Measurements from ENCODE around the gene NFYB.

Gene NFYB

GRCh38 chr12:104108755-104109445 is 29.1 kb downstream of the NFYB start:
- H3K4me3 ChIP-seq (ENCODE audit: low read depth in 1 of 2, low read length in 1 of 2): no peak overlapping the region
- H3K36me3 ChIP-seq: no peaks in the 10 kb centered on the region
- no peak overlapping the region for H3K27ac ChIP-seq
- H3K27me3 ChIP-seq: no peaks in the 10 kb centered on the region
- peaks cover 0 to 6% of the 10 kb centered on the region in 2 experiments for H3K4me1 ChIP-seq (ENCODE audit: control insufficient read depth in 1 of 2, insufficient read depth in 1 of 2, low read depth in 1 of 2, low read length in 1 of 2)
- peak; percentile 66 for TF ChIP-seq CTCF (IDR thresholded peaks at IDR 0.05)
- no peaks in the 10 kb centered on the region for H3K9me3 ChIP-seq

- Histone ChIP-seq H3K27me3 (no peaks in the 10 kb centered on the region), H3K36me3 (peaks cover 13% of the 10 kb centered on the region), H3K4me1 (ENCODE audit: control insufficient read depth in 1 of 2, insufficient read depth in 1 of 2, low read depth in 1 of 2, low read length in 1 of 2) (peaks cover 0 to 6% of the 10 kb centered on the region in 2 experiments), H3K4me3 (ENCODE audit: low read depth in 1 of 2, low read length in 1 of 2) (no peak overlapping the region), H3K9me3 (no peaks in the 10 kb centered on the region), H3K27ac (no peak overlapping the region)
- TF ChIP-seq CTCF (IDR thresholded peaks at IDR 0.05): no peak
Observed at GRCh38 chr12:104106965-104107364, 31.0 kb downstream of the NFYB start.

GRCh38 chr12:104105461-104105860 is 32.5 kb downstream of the NFYB start:
- no peak overlapping the region for H3K27ac ChIP-seq
- TF ChIP-seq CTCF (IDR thresholded peaks at IDR 0.05): no peak
- H3K27me3 ChIP-seq: no peaks in the 10 kb centered on the region
- no peak overlapping the region for H3K4me3 ChIP-seq (ENCODE audit: low read depth in 1 of 2, low read length in 1 of 2)
- no peaks in the 10 kb centered on the region for H3K9me3 ChIP-seq
- H3K4me1 ChIP-seq (ENCODE audit: control insufficient read depth in 1 of 2, insufficient read depth in 1 of 2, low read depth in 1 of 2, low read length in 1 of 2): peaks cover 0 to 6% of the 10 kb centered on the region in 2 experiments
- H3K36me3 ChIP-seq: peaks cover 25% of the 10 kb centered on the region

DNA sequence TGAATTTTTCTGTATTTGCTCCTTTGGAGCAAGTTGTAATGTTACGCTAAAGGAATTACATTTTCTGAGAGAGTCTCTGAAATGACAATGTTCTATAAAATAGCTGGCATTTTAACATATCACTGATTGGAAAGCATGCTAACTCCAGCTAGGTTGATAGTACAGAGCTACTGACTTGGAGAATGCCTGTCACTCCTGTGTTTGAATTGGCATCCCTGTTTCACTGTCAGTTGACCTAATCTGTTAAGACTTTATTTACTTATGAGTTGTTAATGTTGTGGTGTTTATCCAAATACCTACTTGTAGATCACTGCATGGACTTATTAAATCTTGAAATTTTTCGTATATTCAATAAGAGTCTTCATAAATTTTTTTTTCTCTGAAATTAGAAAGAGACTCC is 40.1 kb downstream of the NFYB start:
- Histone ChIP-seq H3K36me3 (peaks cover 91% of the 10 kb centered on the region), H3K9me3 (no peaks in the 10 kb centered on the region), H3K4me1 (ENCODE audit: control insufficient read depth in 1 of 2, insufficient read depth in 1 of 2, low read depth in 1 of 2, low read length in 1 of 2) (no peaks in the 10 kb centered on the region), H3K4me3 (ENCODE audit: low read depth in 1 of 2, low read length in 1 of 2) (no peak overlapping the region), H3K27me3 (no peaks in the 10 kb centered on the region), H3K27ac (no peak overlapping the region)
- no peak for TF ChIP-seq CTCF (IDR thresholded peaks at IDR 0.05)

GRCh38 chr12:104095289-104095688 is 42.7 kb downstream of the NFYB start:
- no peak for TF ChIP-seq CTCF (IDR thresholded peaks at IDR 0.05)
- no peaks in the 10 kb centered on the region for H3K9me3 ChIP-seq
- no peak overlapping the region for H3K27ac ChIP-seq
- H3K36me3 ChIP-seq: peaks cover 70% of the 10 kb centered on the region
- H3K4me1 ChIP-seq (ENCODE audit: control insufficient read depth in 1 of 2, insufficient read depth in 1 of 2, low read depth in 1 of 2, low read length in 1 of 2): peaks cover under 1% of the 10 kb centered on the region in 2 experiments
- H3K27me3 ChIP-seq: no peaks in the 10 kb centered on the region
- H3K4me3 ChIP-seq (ENCODE audit: low read depth in 1 of 2, low read length in 1 of 2): no peak overlapping the region

Data from neutrophil (primary cell).